Activated naive CD4-positive, alpha-beta T cell treated with anti-CD3 and anti-CD28 coated beads for 36 hours (primary cell): ENCODE data around the gene XRCC1. TPM values are rescaled to one million over a fixed set of nuclear protein-coding genes. Genes with fewer than 3 reads are reported as not detected.
"Not testable (repeated sequence)": the region's sequence is repeated elsewhere in the genome, so short reads cannot be mapped to it uniquely, and the experiment has no call there.

ENCODE experiments used
- CTCF ChIA-PET: fragments of 350-600 bp; sonication (Branson Sonifier 250); formaldehyde crosslinking; loops from one replicate; lab custom pipeline; 2021; ENCODE audit warnings: antibody characterized with exemption; lab: Charles Lee
- DNase-seq: peaks from one replicate; pipeline ENCODE4 v3.0.0-alpha.2; 2020
- H3K27ac Mint-ChIP-seq: one replicate; pipeline ENCODE4 v1.8.0; 2021; ENCODE audit warnings: mild to moderate bottlenecking, mixed read lengths
- H3K27me3 Mint-ChIP-seq: one replicate; pipeline ENCODE4 v1.8.0; 2021; ENCODE audit warnings: low read depth, mixed read lengths
- H3K36me3 Mint-ChIP-seq: one replicate; pipeline ENCODE4 v1.8.0; 2021; ENCODE audit warnings: low read depth, mixed read lengths
- H3K4me1 Mint-ChIP-seq: one replicate; pipeline ENCODE4 v1.8.0; 2021; ENCODE audit warnings: low read depth, mixed read lengths
- H3K4me3 Mint-ChIP-seq: one replicate; pipeline ENCODE4 v1.8.0; 2021; ENCODE audit warnings: mild to moderate bottlenecking, moderate library complexity, mixed read lengths
- H3K9me3 Mint-ChIP-seq: one replicate; pipeline ENCODE4 v1.8.0; 2021; ENCODE audit warnings: mixed read lengths
- intact Hi-C: fragments of 100-400 bp; cut with micrococcal nuclease; formaldehyde crosslinking; loops from one replicate; pipeline ENCODE4 v1.15.1; 2023
- total RNA-seq, 2 experiments: library from RNA; stranded (reverse); gene quantifications; one replicate each; pipeline ENCODE4 v1.2.3, GENCODE V29; 2021

Gene XRCC1
- total RNA-seq, 2 experiments from 2014 or later, result 33.7 to 34.5 TPM

DNA sequence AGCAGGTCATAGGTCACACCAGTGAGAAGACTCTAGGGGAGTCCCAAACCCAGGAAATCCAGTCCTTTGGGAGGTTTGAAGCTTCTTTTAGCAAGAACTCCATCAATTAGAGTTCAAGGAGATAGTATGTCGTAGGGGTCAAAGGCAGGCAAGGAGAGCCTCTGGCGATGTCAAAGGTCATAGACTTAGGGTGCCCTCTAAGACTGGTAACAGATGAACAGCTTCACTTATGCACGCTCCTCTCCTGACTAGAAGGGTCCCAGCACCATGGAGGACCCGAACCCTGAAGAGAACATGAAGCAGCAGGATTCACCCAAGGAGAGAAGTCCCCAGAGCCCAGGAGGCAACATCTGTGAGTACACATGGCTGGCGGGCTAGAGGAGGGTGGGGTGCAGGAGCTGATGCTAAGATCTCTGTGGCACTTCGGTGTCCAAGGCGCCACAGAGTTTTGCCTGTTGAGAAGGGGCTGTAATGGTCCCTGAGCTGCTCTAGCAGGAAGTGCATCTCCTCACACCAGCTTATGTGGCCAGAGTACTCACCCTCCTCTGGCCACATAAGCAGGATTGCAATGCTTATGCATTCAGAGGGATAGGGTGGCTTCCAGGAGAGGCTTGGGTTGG, 21.6 kb upstream of the XRCC1 start:
- peak overlapping the region; percentile 93 for H3K4me3 Mint-ChIP-seq
- H3K4me1 Mint-ChIP-seq, result peaks cover 29% of the 10 kb centered on the region
- H3K9me3 Mint-ChIP-seq, result no peaks in the 10 kb centered on the region
- H3K27ac Mint-ChIP-seq, result peak overlapping the region; percentile 97
- CTCF ChIA-PET, result interaction anchor here (0.7 to 5.8 kb wide), 5 partner anchors 32 to 150 kb away, joined by 3 to 95 read pairs (median 5); no protein-coding TSS in a partner anchor
- peaks cover 11% of the 10 kb centered on the region for H3K36me3 Mint-ChIP-seq
- peak; percentile 12 for DNase-seq
- no peaks in the 10 kb centered on the region for H3K27me3 Mint-ChIP-seq
- intact Hi-C loops, result loop anchor here (1.0 kb wide), 11 partner anchors 22 to 188 kb away; partner anchors contain the start of genes PHLDB3, PINLYP, SMG9 and XRCC1

DNA sequence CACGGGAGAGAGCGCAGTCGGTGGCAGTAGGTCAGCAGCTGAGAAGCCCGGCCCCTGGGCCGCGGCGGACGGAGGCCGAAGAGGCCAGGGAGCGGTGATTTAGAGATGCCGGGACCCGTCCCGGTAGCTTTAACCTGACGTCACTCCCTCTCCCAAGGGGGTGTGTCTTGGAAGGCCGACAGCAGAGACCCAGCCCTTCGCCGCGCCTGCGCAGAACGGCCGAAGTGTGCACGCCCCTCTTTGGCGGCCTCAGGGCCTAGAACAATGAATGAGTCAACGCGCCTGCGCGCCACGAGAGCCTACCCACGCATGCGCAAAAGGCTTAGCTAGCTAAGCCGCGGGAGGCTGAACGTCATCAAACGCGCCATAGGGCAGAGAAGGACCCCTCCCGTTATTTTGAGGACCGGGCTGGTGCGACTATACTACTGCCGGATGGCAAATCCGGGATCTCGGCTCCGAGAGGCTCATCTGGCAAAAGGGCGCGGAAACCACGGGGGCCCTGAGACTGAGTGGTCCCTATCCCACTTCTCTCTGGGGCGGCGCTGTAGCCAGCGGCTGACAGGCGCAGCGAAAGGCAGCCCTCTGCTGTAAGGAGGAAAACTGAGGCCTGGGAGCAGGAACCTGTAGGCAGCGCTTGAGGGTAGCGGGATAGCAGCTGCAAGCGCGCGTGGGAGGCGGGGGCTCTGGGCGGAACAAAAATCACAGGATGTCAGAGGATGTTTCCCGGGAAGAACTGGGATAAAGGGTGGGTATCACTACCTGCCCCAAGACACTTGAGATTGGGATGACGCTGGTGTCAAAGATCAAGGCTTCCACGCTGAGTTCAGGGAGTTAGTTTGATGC, 20.9 kb upstream of the XRCC1 start, which contains the start of the genes IRGQ and ZNF576:
TSS of gene IRGQ (minus strand) at position 136 of the 843 bp plus-strand sequence. CDS start 796 bp downstream, outside the sequence.
TSS of gene ZNF576 (plus strand) at position 597 of the 843 bp plus-strand sequence. CDS start 514 bp downstream, outside the sequence.
- CTCF ChIA-PET, result interaction anchor here (0.7 to 5.8 kb wide), 9 partner anchors 25 to 214 kb away, joined by 3 to 95 read pairs (median 7); no protein-coding TSS in a partner anchor
- H3K4me1 Mint-ChIP-seq, result peaks cover 29% of the 10 kb centered on the region

DNA sequence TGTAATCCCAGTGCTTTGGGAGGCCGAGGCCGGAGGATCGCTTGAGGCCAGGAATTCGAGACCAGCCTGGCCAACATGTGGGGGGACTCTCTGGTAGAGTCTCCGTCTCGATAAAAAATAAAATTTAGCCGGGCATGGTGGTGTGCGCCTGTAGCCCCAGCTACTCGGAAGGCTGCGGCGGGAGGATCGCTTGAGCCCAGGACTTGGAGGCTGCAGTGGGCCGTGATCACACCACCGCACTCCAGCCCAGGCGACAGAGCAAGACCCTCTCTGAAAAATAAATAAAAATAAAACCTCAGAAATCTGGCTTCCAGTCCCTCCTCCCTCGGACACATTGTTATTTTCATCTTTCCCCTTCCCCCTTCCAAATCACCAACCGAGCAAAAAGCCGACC, 20.3 kb upstream of the XRCC1 start:
- intact Hi-C loops, result no loop called here
- peaks cover 14% of the 10 kb centered on the region for H3K36me3 Mint-ChIP-seq
- peak overlapping the region; percentile 97 for H3K27ac Mint-ChIP-seq

More for the DNA sequence above, 20.9 kb upstream of the XRCC1 start, which contains the start of the genes IRGQ and ZNF576:
- Mint-ChIP-seq H3K4me3 (peak within 1 kb of the TSS; percentile 93), H3K27ac (peak within 1 kb of the TSS; percentile 97), H3K27me3 (no peaks in the 10 kb centered on the region), H3K9me3 (no peaks in the 10 kb centered on the region), H3K36me3 (peaks cover 10% of the 10 kb centered on the region)
- intact Hi-C loops, result loop anchor here (1.0 kb wide), 11 partner anchors 21 to 189 kb away; partner anchors contain the start of genes PHLDB3, PINLYP, SMG9 and XRCC1
- DNase-seq, result peak; percentile 100

DNA sequence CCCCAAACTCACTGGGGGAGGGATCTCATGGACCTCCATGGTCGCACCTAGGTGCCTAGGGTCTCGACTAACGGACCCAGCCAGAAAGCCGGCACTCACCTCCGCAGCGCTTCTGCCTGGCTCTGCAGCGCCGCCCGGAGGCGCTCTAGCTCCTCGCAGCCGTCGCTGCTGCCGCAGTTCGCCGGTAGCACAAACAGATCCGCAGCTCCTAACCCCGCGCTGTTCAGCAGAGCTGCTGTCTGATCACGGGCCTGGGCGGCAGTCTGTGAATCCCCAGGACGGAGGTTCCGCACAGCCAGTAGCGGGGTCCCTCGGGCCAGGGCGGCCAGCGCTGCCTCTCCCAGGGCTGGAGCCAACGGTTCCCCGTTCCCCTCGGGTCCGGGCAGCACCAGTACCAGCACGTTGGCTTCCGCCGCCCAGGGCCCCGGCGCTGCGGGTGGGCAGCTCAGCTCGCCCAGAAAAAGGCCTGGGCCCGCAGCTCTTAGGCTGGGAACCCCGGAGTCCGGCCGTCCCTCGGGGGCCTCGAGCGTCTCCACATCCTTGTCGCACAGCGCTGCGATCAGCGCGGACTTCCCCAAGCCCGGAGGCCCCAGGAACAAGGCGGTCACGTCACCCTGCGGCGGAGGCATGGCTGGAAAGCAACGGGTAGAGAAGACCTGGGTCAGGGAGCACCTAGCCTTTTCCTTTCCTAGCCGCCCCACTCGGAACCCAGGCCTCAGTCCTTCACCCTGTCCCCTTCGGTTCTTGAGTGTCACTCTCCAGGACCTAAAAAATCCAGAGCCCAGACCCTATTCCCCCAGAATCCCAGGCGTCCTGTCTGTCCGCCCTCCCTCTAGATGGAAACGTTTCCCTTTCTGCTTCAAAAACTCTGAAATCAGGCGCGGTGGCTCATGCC, 19.6 kb upstream of the XRCC1 start:
- Mint-ChIP-seq H3K9me3 (no peaks in the 10 kb centered on the region), H3K4me3 (peak overlapping the region; percentile 93), H3K4me1 (peaks cover 29% of the 10 kb centered on the region), H3K27ac (peak overlapping the region; percentile 97), H3K27me3 (no peaks in the 10 kb centered on the region), H3K36me3 (peaks cover 15% of the 10 kb centered on the region)
- intact Hi-C loops, result loop anchor here (1.0 kb wide), 2 partner anchors 40 to 148 kb away; no protein-coding TSS in a partner anchor
- CTCF ChIA-PET, result interaction anchor here (0.6 to 5.8 kb wide), 35 partner anchors 8 to 556 kb away, joined by 3 to 95 read pairs (median 7); partner anchors contain the start of genes ETHE1, PINLYP, XRCC1 and ZNF575
- DNase-seq, result peak; percentile 83

More for the DNA sequence above, 20.3 kb upstream of the XRCC1 start:
- DNase-seq, result no peak
- CTCF ChIA-PET, result interaction anchor here (0.7 to 5.8 kb wide), 11 partner anchors 9 to 214 kb away, joined by 3 to 95 read pairs (median 9); no protein-coding TSS in a partner anchor
- Mint-ChIP-seq H3K4me1 (peaks cover 29% of the 10 kb centered on the region), H3K9me3 (no peaks in the 10 kb centered on the region), H3K27me3 (no peaks in the 10 kb centered on the region), H3K4me3 (peak overlapping the region; percentile 93)

DNA sequence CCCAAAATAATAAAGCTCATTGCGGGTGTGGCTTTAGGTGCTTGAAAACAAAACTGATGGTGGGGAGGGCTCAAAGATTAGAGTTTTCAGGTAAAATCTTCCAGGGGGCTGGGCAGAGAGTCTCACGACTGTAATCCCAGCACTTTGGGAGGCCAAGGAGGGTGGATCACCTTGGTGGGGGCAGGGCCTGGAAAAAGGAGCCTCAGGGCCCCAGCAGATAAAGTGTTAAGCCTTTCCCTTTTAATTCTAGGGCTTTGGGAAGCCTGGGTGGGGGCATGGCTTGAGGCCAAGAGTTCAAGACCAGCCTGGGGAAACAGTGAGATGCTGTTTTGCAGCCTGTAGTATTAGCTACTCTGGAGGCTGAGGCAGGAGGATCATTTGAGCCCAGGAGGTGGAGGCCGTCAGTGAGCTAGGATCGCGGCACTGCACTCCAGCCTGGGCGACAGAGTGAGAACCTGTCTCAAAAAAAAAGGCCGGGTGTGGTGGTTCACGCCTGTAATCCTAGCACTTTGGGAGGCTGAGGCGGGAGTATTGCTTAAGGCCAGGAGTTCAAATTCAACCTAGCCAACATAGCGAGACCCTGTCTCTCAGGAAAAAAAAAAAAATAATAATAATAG, 18.9 kb upstream of the XRCC1 start:
- intact Hi-C loops, result loop anchor here (1.0 kb wide), 2 partner anchors 39 to 147 kb away; no protein-coding TSS in a partner anchor

DNA sequence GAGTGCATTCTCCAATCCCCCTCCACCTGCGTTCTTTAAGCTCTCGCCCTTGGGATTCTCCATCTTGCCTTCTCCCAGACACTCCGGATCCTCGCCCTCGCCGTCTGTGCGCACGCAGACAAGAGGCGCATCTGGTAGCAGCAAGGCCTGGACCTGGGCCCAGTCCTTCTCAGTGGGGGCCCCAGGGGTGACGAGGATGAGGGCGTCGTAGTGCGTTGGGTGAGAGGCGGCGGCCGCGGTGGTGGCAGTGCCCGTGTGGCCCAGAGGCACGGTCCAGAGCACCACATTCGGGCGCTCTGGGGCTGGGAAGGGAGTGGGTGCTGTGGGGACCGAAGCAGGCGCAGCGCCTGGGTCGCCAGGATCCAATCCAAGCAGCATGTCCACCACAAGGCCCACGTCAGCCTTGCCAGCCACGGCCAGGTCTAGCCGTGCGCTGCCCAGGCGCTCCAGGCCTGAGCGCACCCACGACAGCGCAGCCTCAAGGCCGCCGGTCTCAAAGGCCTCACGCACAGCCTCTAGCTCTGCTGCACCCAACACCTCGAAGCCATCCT, 17.5 kb upstream of the XRCC1 start:
- CTCF ChIA-PET, result interaction anchor here (3.3 to 5.8 kb wide), 2 partner anchors 38 to 146 kb away, joined by 22 to 95 read pairs; no protein-coding TSS in a partner anchor
- no peak for DNase-seq
- Mint-ChIP-seq H3K27ac (no peak overlapping the region), H3K9me3 (no peaks in the 10 kb centered on the region), H3K4me3 (no peak overlapping the region), H3K27me3 (no peaks in the 10 kb centered on the region), H3K36me3 (peaks cover 18% of the 10 kb centered on the region), H3K4me1 (peaks cover 27% of the 10 kb centered on the region)
- intact Hi-C loops, result no loop called here

More for the DNA sequence above, 18.9 kb upstream of the XRCC1 start:
- CTCF ChIA-PET, result interaction anchor here (0.6 to 5.8 kb wide), 34 partner anchors 9 to 557 kb away, joined by 3 to 95 read pairs (median 7); partner anchors contain the start of genes ETHE1, PINLYP, XRCC1 and ZNF575
- Mint-ChIP-seq H3K9me3 (no peaks in the 10 kb centered on the region), H3K27me3 (no peaks in the 10 kb centered on the region), H3K4me3 (peak overlapping the region; percentile 93), H3K4me1 (peaks cover 33% of the 10 kb centered on the region), H3K36me3 (peaks cover 18% of the 10 kb centered on the region), H3K27ac (no peak overlapping the region)
- DNase-seq, result no peak

DNA sequence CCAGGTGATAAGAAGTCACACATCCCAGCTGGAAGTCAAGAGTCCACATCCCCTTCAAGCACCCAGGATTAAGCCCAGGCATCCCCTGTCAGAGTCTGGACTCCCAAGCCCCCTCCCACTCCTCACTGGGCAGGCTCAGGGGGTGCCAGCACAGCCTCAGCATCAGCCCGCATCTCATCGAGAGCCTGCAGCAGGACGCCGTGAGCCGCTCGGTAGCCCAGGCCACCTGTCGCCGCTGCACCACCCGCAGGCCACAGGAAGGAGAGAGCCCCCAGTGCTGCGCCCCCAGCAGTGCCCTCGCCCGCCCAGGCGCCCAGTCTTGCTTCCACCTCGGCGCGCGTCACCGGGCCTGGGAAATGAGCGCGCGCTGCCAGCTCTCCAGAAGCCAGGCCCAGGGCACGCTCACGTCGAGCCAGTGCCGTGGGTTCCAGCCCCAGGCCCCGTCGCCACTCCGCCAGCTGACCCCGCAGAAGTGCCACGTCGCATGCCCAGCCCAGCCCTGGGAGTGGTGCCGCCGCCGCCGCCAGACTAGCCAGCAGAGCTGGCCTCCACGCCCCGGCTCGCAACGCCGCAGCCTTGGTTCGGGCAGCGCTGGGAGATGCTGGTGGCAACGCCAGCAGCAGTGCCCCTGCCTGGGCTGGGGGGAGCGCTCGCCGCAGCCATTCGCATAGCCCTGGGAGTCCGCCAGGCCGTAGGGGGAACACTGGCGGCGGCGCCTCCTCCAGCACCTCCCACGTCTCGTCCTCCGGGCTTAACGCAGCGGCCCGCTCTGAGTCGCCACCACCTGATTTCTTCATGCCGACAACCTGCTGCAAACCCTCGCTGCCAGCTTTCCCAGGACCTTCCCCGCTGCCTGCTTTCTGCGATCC, 16.8 kb upstream of the XRCC1 start:
- CTCF ChIA-PET, result interaction anchor here (5.8 kb wide), 1 partner anchor 38 kb away, joined by 95 read pairs; no protein-coding TSS in a partner anchor
- no peak for DNase-seq
- intact Hi-C loops, result no loop called here
- H3K27ac Mint-ChIP-seq, result no peak overlapping the region
- peaks cover 20% of the 10 kb centered on the region for H3K4me1 Mint-ChIP-seq
- peaks cover 18% of the 10 kb centered on the region for H3K36me3 Mint-ChIP-seq
- H3K27me3 Mint-ChIP-seq, result no peaks in the 10 kb centered on the region
- H3K9me3 Mint-ChIP-seq, result no peaks in the 10 kb centered on the region
- no peak overlapping the region for H3K4me3 Mint-ChIP-seq

DNA sequence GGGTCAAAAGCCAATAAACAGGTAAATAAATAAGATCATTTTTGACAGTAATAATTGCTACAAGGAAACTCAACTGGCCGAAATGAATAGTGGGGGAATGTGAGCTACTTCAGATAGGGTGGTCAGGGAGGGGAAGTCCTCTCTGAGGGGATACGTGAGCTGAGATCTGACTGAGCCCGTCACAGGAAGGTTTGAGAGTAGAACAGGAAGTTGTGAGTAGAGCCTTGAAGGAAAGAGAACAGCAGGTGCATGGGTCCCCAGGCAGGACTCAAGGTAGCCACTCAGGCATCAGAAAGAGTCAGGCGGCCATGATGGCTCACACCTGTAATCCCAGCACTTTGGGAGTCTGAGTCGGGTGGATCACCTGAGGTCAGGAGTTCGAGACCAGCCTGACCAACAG, 14.4 kb upstream of the XRCC1 start:
- intact Hi-C loops, result no loop called here
- CTCF ChIA-PET, result interaction anchor here (1.1 to 2.8 kb wide), 2 partner anchors 34 to 132 kb away, joined by 3 to 13 read pairs; no protein-coding TSS in a partner anchor
- H3K9me3 Mint-ChIP-seq, result no peaks in the 10 kb centered on the region
- peaks cover 16% of the 10 kb centered on the region for H3K4me1 Mint-ChIP-seq
- H3K36me3 Mint-ChIP-seq, result peaks cover 24% of the 10 kb centered on the region
- H3K27ac Mint-ChIP-seq, result peak overlapping the region; percentile 54
- no peaks in the 10 kb centered on the region for H3K27me3 Mint-ChIP-seq
- H3K4me3 Mint-ChIP-seq, result no peak overlapping the region
- DNase-seq, result no peak

DNA sequence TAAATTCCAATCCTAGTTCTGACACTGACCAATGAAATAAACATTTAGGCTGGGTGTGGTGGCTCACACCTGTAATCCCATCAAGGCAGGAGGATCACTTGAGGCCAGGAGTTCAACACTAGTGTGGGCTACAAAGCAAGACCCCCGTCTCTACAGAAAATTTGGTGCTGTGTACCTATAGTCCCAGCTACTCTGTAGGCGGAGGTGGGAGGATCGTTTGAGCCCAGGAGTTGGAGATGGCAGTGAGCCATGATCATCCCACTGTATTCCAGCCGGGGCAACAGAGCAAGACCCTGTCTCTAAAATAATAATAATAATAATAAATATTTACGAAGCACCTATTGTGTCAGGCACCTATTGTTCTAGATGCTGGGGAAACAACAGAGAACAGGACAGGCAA, 13.9 kb upstream of the XRCC1 start:
- DNase-seq, result no peak
- Mint-ChIP-seq H3K27me3 (no peaks in the 10 kb centered on the region), H3K36me3 (peaks cover 24% of the 10 kb centered on the region), H3K4me3 (no peak overlapping the region), H3K4me1 (peaks cover 15% of the 10 kb centered on the region), H3K9me3 (no peaks in the 10 kb centered on the region), H3K27ac (peak overlapping the region; percentile 54)
- intact Hi-C loops, result no loop called here
- CTCF ChIA-PET, result interaction anchor here (0.7 to 2.8 kb wide), 4 partner anchors 34 to 142 kb away, joined by 3 to 13 read pairs (median 5); no protein-coding TSS in a partner anchor

DNA sequence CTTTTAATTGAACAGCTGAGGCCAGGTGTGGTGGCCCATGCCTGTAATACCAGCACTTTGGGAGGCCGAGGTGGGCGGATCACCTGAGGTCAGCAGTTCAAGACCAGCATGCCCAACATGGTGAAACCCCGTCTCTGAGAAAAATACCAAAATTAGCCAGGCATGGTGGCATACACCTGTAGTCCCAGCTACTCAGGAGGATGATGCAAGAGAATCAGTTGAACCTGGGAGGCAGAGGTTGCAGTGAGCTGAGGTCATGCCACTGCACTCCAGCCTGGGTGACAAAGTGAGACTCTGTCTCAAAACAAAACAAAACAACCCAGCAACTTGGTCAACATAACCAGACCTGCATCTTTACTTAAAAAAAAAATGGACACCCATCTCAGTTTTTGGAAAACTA, 11.7 kb upstream of the XRCC1 start:
- H3K9me3 Mint-ChIP-seq, CTCF ChIA-PET, intact Hi-C loops, H3K27me3 Mint-ChIP-seq, H3K27ac Mint-ChIP-seq, H3K4me1 Mint-ChIP-seq, DNase-seq, H3K4me3 Mint-ChIP-seq: not testable (repeated sequence)
- H3K36me3 Mint-ChIP-seq, result peaks cover 15% of the 10 kb centered on the region
